CD4-positive, alpha-beta T cell (primary cell): ENCODE data around the gene AKT2. TPM values are rescaled to one million over a fixed set of nuclear protein-coding genes. Genes with fewer than 3 reads are reported as not detected.

Experiments used
- ATAC-seq: fragments of 200-7000 bp; cut with Tn5 transposase; one replicate; pipeline ENCODE4 v1.10.0; 2022; ENCODE audit warnings: mild to moderate bottlenecking; ENCODE audit not compliant: poor library complexity
- CTCF ChIA-PET: fragments of 350-600 bp; sonication (Branson Sonifier 250); formaldehyde crosslinking; loops from one replicate; lab custom pipeline; 2021; ENCODE audit warnings: antibody characterized with exemption, inconsistent platforms; lab: Charles Lee
- POLR2A ChIA-PET: fragments of 350-600 bp; sonication (Branson Sonifier 250); formaldehyde crosslinking; loops from one replicate; lab custom pipeline; 2021; ENCODE audit warnings: antibody characterized with exemption, inconsistent platforms; lab: Charles Lee
- DNase-seq, 14 experiments: peaks; one replicate each; pipeline ENCODE4 v3.0.0-alpha.2; 2013 to 2020; ENCODE audit warnings: mixed read lengths in 2 of 14
- H3K27ac ChIP-seq, 2 donors: one replicate each; pipeline versions ENCODE4 v1.5.1 to v1.7.0; 2013; ENCODE audit warnings: low read length in 2 of 2, low read depth in 1 of 2, mild to moderate bottlenecking in 1 of 2
- H3K27me3 ChIP-seq, 2 experiments: 1 replicate in 1 of 2; 2 replicates in 1 of 2; pipeline versions ENCODE4 v1.6.1 to v1.7.0; 2013; ENCODE audit warnings: low read length in 2 of 2, control low read depth in 1 of 2, mild to moderate bottlenecking in 1 of 2, moderate library complexity in 1 of 2; ENCODE audit not compliant: insufficient read depth in 2 of 2, control insufficient read depth in 1 of 2
- H3K36me3 ChIP-seq: one replicate; pipeline ENCODE4 v1.6.1; 2013; ENCODE audit warnings: low read length, control low read depth; ENCODE audit not compliant: insufficient read depth
- H3K4me1 ChIP-seq: one replicate; pipeline ENCODE4 v1.6.1; 2013; ENCODE audit warnings: low read length, control low read depth; ENCODE audit not compliant: insufficient read depth
- H3K4me3 ChIP-seq: one replicate; pipeline ENCODE4 v1.5.1; 2013; ENCODE audit warnings: mild to moderate bottlenecking, low read length, moderate library complexity
- H3K9me3 ChIP-seq, 2 experiments: 1 replicate in 1 of 2; 2 replicates in 1 of 2; pipeline versions ENCODE4 v1.6.1 to v1.7.0; 2013; ENCODE audit warnings: low read length in 2 of 2, mild to moderate bottlenecking in 2 of 2, control low read depth in 1 of 2, moderate library complexity in 1 of 2; ENCODE audit not compliant: control insufficient read depth in 1 of 2, insufficient read depth in 1 of 2
- H3K27ac Mint-ChIP-seq: one replicate; pipeline ENCODE4 v1.8.0; 2020; ENCODE audit warnings: mixed read lengths
- H3K27me3 Mint-ChIP-seq: one replicate; pipeline ENCODE4 v1.8.0; 2021; ENCODE audit warnings: mixed read lengths
- H3K36me3 Mint-ChIP-seq: one replicate; pipeline ENCODE4 v1.8.0; 2021; ENCODE audit warnings: low read depth, mixed read lengths
- H3K4me1 Mint-ChIP-seq: one replicate; pipeline ENCODE4 v1.8.0; 2021; ENCODE audit warnings: low read depth, mixed read lengths
- H3K4me3 Mint-ChIP-seq: one replicate; pipeline ENCODE4 v1.8.0; 2020; ENCODE audit warnings: mild to moderate bottlenecking, mixed read lengths
- H3K9me3 Mint-ChIP-seq: one replicate; pipeline ENCODE4 v1.8.0; 2020; ENCODE audit warnings: mixed read lengths
- intact Hi-C, 2 experiments: fragments of 100-400 bp; cut with DNase I in 1 of 2; cut with micrococcal nuclease in 1 of 2; formaldehyde crosslinking; loops; one replicate each; pipeline versions ENCODE4 v1.15.1 to v1.9.0; 2023 to 2025; cut with DNase I, micrococcal nuclease
- total RNA-seq, 174 experiments: library from RNA in 2 of 174; stranded (reverse) in 2 of 174; gene quantifications; one replicate each; pipeline ENCODE4 v1.2.3 and lab custom pipeline; 2021 to 2026
- TF ChIP-seq, protein P1 (sequence below): fragments of 200-600 bp; IDR thresholded peaks from one replicate; pipeline ENCODE4 v1.8.0; 2022; ENCODE audit warnings: antibody characterized with exemption, mild to moderate bottlenecking

AKT2 gene
- total RNA-seq, 2 experiments from 2014 or later, result 197 to 199 TPM

DNA sequence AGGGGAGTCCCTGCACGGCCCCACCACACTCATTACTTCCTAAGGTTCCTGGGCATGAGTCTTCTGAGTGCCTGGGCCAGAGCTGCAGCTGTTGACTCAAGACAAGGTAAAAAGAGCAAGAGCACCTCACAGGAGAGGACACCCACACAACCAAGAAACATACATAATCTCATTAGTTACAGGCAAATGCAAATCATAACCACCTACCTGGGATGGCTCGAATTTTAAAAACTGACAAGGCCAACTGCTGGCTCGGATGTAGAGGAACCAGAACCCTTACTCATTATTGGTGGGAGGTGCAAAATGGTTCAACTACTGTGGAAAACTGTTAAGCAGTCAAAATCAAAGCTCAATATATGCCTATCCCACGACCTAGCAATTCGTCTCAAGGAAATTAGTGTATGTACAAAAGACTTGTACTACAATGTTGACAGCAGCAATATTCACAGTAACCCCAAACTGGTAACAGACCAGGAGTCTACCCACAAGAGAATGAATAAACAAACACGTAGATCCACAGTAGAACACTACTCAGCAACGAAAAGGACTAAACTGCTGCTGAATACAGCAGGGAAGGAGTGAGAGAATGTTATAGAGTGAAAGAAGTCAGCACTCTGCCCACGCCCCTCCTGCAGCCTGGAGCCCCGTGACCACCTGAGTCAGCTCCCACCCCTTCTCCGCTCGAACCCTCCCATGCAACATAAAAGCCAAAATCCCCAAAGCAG is 15.8 kb downstream of the AKT2 start:
- ChIA-PET POLR2A (no interaction called here), CTCF (no interaction called here)
- ATAC-seq, result no peak
- H3K27me3 Mint-ChIP-seq, result no peaks in the 10 kb centered on the region
- intact Hi-C loops, result no loop called here
- Histone ChIP-seq H3K27me3 (no peaks in the 10 kb centered on the region), H3K4me3 (no peak overlapping the region), H3K36me3 (peaks cover 39% of the 10 kb centered on the region), H3K27ac (no peak overlapping the region), H3K4me1 (peaks cover 33% of the 10 kb centered on the region), H3K9me3 (no peaks in the 10 kb centered on the region)
- H3K4me3 Mint-ChIP-seq, result no peak overlapping the region
- TF ChIP-seq, protein P1, sequence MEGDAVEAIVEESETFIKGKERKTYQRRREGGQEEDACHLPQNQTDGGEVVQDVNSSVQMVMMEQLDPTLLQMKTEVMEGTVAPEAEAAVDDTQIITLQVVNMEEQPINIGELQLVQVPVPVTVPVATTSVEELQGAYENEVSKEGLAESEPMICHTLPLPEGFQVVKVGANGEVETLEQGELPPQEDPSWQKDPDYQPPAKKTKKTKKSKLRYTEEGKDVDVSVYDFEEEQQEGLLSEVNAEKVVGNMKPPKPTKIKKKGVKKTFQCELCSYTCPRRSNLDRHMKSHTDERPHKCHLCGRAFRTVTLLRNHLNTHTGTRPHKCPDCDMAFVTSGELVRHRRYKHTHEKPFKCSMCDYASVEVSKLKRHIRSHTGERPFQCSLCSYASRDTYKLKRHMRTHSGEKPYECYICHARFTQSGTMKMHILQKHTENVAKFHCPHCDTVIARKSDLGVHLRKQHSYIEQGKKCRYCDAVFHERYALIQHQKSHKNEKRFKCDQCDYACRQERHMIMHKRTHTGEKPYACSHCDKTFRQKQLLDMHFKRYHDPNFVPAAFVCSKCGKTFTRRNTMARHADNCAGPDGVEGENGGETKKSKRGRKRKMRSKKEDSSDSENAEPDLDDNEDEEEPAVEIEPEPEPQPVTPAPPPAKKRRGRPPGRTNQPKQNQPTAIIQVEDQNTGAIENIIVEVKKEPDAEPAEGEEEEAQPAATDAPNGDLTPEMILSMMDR, result no peak
- H3K36me3 Mint-ChIP-seq, result peaks cover 53% of the 10 kb centered on the region
- peak overlapping the region; percentile 15 for H3K27ac Mint-ChIP-seq
- H3K4me1 Mint-ChIP-seq, result peaks cover 56% of the 10 kb centered on the region
- no peaks in the 10 kb centered on the region for H3K9me3 Mint-ChIP-seq
- no peak for DNase-seq

DNA sequence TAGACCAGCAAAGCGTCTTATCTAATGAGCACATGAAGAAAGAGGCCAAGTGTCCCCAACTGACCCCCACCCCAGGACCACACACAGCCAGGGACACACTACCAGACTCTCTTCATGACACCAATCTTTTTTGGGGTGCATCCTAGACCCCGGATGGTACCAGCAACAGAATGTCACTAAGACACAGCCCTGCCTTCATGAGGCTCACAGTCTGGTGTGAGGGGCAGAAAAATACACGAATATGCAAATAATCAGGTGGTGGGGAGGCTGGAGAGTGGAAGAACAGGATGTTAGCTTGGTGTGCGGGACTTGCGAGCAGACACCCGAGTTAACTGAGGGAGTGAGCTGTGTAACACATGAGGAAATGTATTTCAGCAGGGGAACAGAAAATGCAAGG is 17.5 kb downstream of the AKT2 start:
- Histone ChIP-seq H3K9me3 (no peaks in the 10 kb centered on the region), H3K27ac (no peak overlapping the region), H3K36me3 (peaks cover 56% of the 10 kb centered on the region), H3K4me3 (no peak overlapping the region), H3K4me1 (peaks cover 23% of the 10 kb centered on the region), H3K27me3 (no peaks in the 10 kb centered on the region)
- CTCF ChIA-PET, result no interaction called here
- no peaks in the 10 kb centered on the region for H3K27me3 Mint-ChIP-seq
- POLR2A ChIA-PET, result interaction anchor here (1.1 kb wide), 1 partner anchor 16 kb away, joined by 3 read pairs; no protein-coding TSS in a partner anchor
- TF ChIP-seq, protein P1, result no peak
- no peaks in the 10 kb centered on the region for H3K9me3 Mint-ChIP-seq
- DNase-seq (no peak), ATAC-seq (no peak)
- no peak overlapping the region for H3K4me3 Mint-ChIP-seq
- peaks cover 41% of the 10 kb centered on the region for H3K4me1 Mint-ChIP-seq
- intact Hi-C loops, result no loop called here
- peak overlapping the region; percentile 59 for H3K27ac Mint-ChIP-seq
- H3K36me3 Mint-ChIP-seq, result peaks cover 69% of the 10 kb centered on the region

DNA sequence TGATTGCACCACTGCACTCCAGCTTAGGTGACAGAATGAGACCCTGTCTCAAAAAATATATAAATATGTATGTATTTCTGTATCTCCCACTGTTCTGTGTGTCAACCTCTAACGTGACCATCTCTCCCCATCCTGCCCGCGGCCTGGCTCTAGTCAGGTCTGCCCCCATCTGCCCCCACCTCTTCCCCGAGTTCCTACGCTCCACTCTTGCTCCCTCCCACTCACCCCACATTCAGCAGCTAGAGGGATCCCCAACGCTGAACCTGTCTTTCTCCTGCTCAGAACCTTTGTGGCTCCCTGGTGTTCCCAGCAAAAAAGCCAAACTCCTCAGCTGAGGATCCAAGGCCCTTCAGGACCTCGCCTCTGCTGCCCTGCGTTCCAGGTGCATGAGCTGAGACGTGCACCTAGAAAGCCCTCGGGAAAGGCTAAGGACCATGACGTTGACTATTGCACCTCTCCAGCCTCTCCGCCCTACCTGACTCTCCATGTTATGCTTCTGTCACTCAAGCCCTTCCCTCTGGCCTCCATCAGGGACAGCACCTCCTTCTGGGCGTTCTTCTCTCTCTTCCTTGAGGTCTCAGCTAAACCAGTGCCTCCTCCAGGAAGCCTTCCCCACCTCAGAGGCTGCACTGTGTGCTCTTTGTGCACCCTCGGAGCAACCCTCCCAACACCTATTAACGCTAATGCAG is 18.1 kb downstream of the AKT2 start:
- no peak for DNase-seq
- POLR2A ChIA-PET, result interaction anchor here (1.1 kb wide), 1 partner anchor 16 kb away, joined by 3 read pairs; no protein-coding TSS in a partner anchor
- TF ChIP-seq, protein P1, result no peak
- Histone ChIP-seq H3K4me3 (no peak overlapping the region), H3K27ac (no peak overlapping the region), H3K4me1 (peaks cover 21% of the 10 kb centered on the region), H3K27me3 (no peaks in the 10 kb centered on the region), H3K9me3 (no peaks in the 10 kb centered on the region), H3K36me3 (peaks cover 56% of the 10 kb centered on the region)
- CTCF ChIA-PET, result no interaction called here
- Mint-ChIP-seq H3K4me1 (peaks cover 35% of the 10 kb centered on the region), H3K27ac (peak overlapping the region; percentile 59), H3K4me3 (no peak overlapping the region), H3K36me3 (peaks cover 69% of the 10 kb centered on the region), H3K27me3 (no peaks in the 10 kb centered on the region), H3K9me3 (no peaks in the 10 kb centered on the region)
- ATAC-seq, result no peak
- intact Hi-C loops, result no loop called here
